Measurements from ENCODE around the gene EXOC7. TPM values are rescaled to one million over a fixed set of nuclear protein-coding genes. Genes with fewer than 3 reads are reported as not detected.

Gene EXOC7
- total RNA-seq, 2 experiments from 2014 or later: 63.3 to 66.0 TPM

DNA sequence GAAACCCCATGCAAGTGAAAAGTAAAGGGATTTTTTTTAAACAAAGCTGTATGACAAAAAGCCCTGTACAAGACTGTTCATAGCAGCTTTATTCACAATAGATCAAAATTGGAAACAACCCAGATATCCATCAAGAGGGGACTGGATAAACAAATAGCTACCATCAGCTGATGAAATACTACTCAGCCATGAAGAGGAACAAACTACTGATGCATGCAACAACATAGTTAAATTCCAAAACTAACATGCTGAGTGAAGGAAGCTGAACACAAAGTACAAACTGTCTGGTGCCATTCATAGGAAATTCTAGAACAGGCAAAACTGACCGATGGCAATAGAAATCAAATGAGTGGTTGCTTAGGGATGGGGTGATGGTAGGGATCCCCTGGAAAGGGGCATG is 22.3 kb upstream of the EXOC7 start:
- H3K36me3 Mint-ChIP-seq: no peaks in the 10 kb centered on the region
- ChIA-PET POLR2A (interaction anchor here (1.1 to 1.5 kb wide), 3 partner anchors 53 to 150 kb away, joined by 3 to 7 read pairs (median 3); no protein-coding TSS in a partner anchor), CTCF (interaction anchor here (0.6 to 19.6 kb wide), 11 partner anchors 10 to 173 kb away, joined by 3 to 337 read pairs (median 4); no protein-coding TSS in a partner anchor)
- no peak overlapping the region for H3K4me3 Mint-ChIP-seq
- peaks cover 12% of the 10 kb centered on the region for H3K4me1 Mint-ChIP-seq (ENCODE audit: low read depth)
- no peak for DNase-seq
- intact Hi-C loops (cut with micrococcal nuclease): no loop called here
- H3K9me3 Mint-ChIP-seq: no peaks in the 10 kb centered on the region
- H3K27ac Mint-ChIP-seq: no peak overlapping the region
- no peaks in the 10 kb centered on the region for H3K27me3 Mint-ChIP-seq

DNA sequence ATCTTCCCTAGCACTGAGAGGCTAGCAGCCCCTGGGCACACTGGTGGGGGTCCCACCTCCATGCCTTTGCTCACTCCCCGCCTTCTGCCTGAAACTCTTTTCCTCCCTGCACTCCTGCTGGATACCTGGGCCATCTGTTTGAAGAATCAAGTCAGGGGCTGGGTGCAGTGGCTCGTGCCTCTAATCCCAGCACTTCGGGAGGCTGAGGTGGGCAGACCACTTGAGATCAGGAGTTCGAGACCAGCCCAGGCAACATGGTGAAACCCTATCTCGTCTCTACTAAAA is 21.7 kb upstream of the EXOC7 start:
- H3K27ac Mint-ChIP-seq: no peak overlapping the region
- DNase-seq: no peak
- intact Hi-C loops (cut with micrococcal nuclease): no loop called here
- ChIA-PET CTCF (interaction anchor here (0.6 to 19.6 kb wide), 8 partner anchors 9 to 174 kb away, joined by 3 to 337 read pairs (median 6); no protein-coding TSS in a partner anchor), POLR2A (interaction anchor here (1.2 kb wide), 1 partner anchor 54 kb away, joined by 3 read pairs; no protein-coding TSS in a partner anchor)
- no peaks in the 10 kb centered on the region for H3K27me3 Mint-ChIP-seq
- H3K36me3 Mint-ChIP-seq: no peaks in the 10 kb centered on the region
- no peaks in the 10 kb centered on the region for H3K9me3 Mint-ChIP-seq
- no peak overlapping the region for H3K4me3 Mint-ChIP-seq
- peaks cover 12% of the 10 kb centered on the region for H3K4me1 Mint-ChIP-seq (ENCODE audit: low read depth)

GRCh38 chr17:76124582-76125390 is 21.2 kb upstream of the EXOC7 start:
- peak; percentile 29 for DNase-seq
- Mint-ChIP-seq H3K27ac (peak overlapping the region; percentile 33), H3K27me3 (no peaks in the 10 kb centered on the region), H3K4me1 (ENCODE audit: low read depth) (peaks cover 12% of the 10 kb centered on the region), H3K4me3 (no peak overlapping the region), H3K9me3 (no peaks in the 10 kb centered on the region), H3K36me3 (no peaks in the 10 kb centered on the region)
- ChIA-PET POLR2A (interaction anchor here (1.2 kb wide), 1 partner anchor 54 kb away, joined by 3 read pairs; no protein-coding TSS in a partner anchor), CTCF (interaction anchor here (0.6 to 19.6 kb wide), 12 partner anchors 9 to 273 kb away, joined by 3 to 337 read pairs (median 4); partner anchors contain the start of gene FOXJ1)
- intact Hi-C loops (cut with micrococcal nuclease): no loop called here

DNA sequence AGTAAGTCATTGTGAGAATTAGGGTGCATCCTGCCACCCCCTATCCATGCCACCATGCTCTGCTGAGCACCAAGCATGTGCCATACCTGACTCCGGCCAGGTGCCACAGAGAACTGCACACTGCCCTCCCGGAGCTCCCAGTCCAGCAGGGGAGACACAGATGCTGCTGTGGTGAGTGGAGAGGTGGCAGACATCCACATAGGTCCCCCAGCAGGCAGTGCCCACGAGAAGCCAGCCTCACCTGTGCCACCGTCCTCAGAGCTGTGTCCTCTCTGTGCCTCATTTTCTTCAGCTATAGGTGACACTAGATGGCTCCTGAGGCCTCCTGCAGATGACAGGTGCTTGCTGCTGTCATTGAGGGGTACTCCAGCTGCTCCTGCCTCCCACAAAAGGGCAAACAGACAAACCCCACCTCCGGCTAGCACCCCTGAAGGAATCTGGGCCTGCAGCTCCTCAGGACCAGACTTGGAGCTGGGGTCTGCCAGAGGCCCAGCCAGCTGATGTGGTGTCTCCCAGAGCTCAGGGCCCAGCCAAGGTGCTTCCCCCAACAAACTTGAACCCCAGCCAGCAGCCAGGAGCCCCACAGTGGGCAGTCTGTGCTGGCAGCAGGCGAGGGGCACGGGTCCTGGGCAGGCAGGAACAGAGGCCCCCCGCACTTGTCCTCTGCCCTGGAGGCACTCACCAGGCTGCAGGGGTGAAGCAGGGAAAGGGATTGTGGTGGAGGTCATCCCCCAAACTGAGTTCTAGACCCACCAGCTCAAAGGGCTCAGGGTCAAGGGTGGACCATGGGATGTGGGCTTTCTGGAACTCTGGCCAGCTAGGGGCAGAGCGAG is 20.4 kb upstream of the EXOC7 start:
- intact Hi-C loops (cut with micrococcal nuclease): no loop called here
- Mint-ChIP-seq H3K9me3 (no peaks in the 10 kb centered on the region), H3K4me1 (ENCODE audit: low read depth) (peaks cover 12% of the 10 kb centered on the region), H3K36me3 (no peaks in the 10 kb centered on the region), H3K27me3 (no peaks in the 10 kb centered on the region), H3K4me3 (no peak overlapping the region), H3K27ac (peak overlapping the region; percentile 45)
- ChIA-PET CTCF (interaction anchor here (0.7 to 19.6 kb wide), 11 partner anchors 17 to 274 kb away, joined by 3 to 337 read pairs (median 4); partner anchors contain the start of gene FOXJ1), POLR2A (no interaction called here)
- DNase-seq: no peak

DNA sequence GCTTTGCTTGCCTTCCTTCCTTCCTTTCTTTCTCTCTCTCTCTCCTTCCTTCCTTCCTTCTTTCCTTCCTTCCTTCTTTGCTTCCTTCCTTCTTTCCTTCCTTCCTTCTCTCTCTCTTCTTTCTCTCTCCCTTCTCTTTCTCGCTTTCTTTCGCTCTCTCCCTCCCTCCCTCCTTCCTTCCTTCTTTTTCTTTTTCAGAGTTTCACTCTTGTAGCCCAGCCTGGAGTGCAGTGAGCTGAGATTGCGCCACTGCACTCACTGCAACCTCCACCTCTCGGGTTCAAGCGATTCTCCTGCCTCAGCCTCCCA is 19.6 kb upstream of the EXOC7 start:
- POLR2A ChIA-PET: interaction anchor here (0.8 kb wide), 1 partner anchor 150 kb away, joined by 3 read pairs; no protein-coding TSS in a partner anchor
- DNase-seq: no peak
- no peak overlapping the region for H3K27ac Mint-ChIP-seq
- no peak overlapping the region for H3K4me3 Mint-ChIP-seq
- H3K27me3 Mint-ChIP-seq: no peaks in the 10 kb centered on the region
- intact Hi-C loops (cut with micrococcal nuclease): no loop called here
- CTCF ChIA-PET: interaction anchor here (0.7 to 19.6 kb wide), 8 partner anchors 18 to 157 kb away, joined by 3 to 337 read pairs (median 6); partner anchors contain the start of gene FOXJ1
- H3K4me1 Mint-ChIP-seq (ENCODE audit: low read depth): peaks cover 12% of the 10 kb centered on the region
- H3K36me3 Mint-ChIP-seq: no peaks in the 10 kb centered on the region
- no peaks in the 10 kb centered on the region for H3K9me3 Mint-ChIP-seq

- POLR2A ChIA-PET: interaction anchor here (0.8 to 2.4 kb wide), 5 partner anchors 143 to 157 kb away, joined by 3 to 14 read pairs (median 4); partner anchors contain the start of gene UBALD2
- H3K27me3 Mint-ChIP-seq: no peaks in the 10 kb centered on the region
- intact Hi-C loops (cut with micrococcal nuclease): no loop called here
- CTCF ChIA-PET: interaction anchor here (0.5 to 19.6 kb wide), 14 partner anchors 53 to 209 kb away, joined by 3 to 337 read pairs (median 7); no protein-coding TSS in a partner anchor
- H3K27ac Mint-ChIP-seq: no peak overlapping the region
- peaks cover 12% of the 10 kb centered on the region for H3K4me1 Mint-ChIP-seq (ENCODE audit: low read depth)
- no peaks in the 10 kb centered on the region for H3K9me3 Mint-ChIP-seq
- H3K36me3 Mint-ChIP-seq: no peaks in the 10 kb centered on the region
- DNase-seq: no peak
- H3K4me3 Mint-ChIP-seq: no peak overlapping the region
Observed at GRCh38 chr17:76122431-76123190, 19.0 kb upstream of the EXOC7 start.

DNA sequence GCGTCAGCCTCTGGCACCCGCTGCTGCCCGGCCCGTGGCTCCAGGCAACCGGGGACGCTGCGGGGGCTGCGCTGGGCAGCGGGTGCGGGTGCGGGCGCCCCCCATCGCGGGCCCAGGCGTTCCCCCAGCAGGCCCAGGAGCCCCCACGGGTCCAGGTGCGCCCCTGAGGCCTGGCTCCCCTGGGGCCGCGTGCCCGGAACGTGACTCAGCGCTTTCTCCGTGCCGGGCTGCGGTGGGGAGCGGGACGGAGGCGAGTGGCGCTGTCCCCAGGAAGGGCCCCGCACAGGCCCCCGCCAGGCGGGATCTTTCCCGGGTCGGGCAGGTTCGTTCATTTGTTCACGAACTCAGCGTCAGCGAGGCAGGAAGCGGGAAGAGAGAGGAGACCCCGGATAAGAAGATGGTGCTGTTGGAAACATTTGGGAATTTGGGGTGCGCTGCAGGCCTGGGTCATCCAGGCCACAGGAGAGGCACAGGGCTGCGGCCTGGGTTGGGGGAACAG is 18.4 kb upstream of the EXOC7 start:
- peak; percentile 35 for DNase-seq
- ChIA-PET POLR2A (interaction anchor here (0.6 to 2.4 kb wide), 8 partner anchors 58 to 245 kb away, joined by 3 to 14 read pairs (median 4); partner anchors contain the start of gene UBALD2), CTCF (interaction anchor here (0.5 to 19.6 kb wide), 30 partner anchors 11 to 276 kb away, joined by 3 to 337 read pairs (median 5); partner anchors contain the start of gene EXOC7)
- H3K36me3 Mint-ChIP-seq: no peaks in the 10 kb centered on the region
- no peaks in the 10 kb centered on the region for H3K27me3 Mint-ChIP-seq
- intact Hi-C loops (cut with micrococcal nuclease): loop anchor here (1.0 kb wide), 2 partner anchors 60 to 157 kb away; no protein-coding TSS in a partner anchor
- peaks cover 9% of the 10 kb centered on the region for H3K4me1 Mint-ChIP-seq (ENCODE audit: low read depth)
- no peak overlapping the region for H3K27ac Mint-ChIP-seq
- no peaks in the 10 kb centered on the region for H3K9me3 Mint-ChIP-seq
- H3K4me3 Mint-ChIP-seq: no peak overlapping the region

DNA sequence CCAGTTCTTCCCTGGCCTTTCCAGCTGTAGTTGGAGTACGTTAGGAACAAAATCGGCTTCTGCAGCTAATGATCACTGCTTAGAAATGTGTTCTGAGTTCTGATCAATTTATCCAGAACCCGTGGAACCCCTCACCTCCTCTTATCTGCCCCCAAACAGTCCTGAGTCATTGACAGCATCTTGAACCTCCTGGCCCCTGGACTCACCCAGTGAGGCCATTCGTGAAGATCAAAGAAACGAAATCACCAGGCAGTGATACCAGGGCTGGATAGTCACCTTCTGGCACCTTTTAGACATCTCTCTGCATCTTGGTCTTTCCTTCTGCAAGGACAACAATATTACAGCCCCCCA is 17.0 kb upstream of the EXOC7 start:
- intact Hi-C loops (cut with micrococcal nuclease): loop anchor here (1.0 kb wide), 2 partner anchors 62 to 159 kb away; no protein-coding TSS in a partner anchor
- CTCF ChIA-PET: interaction anchor here (0.6 to 19.6 kb wide), 24 partner anchors 9 to 277 kb away, joined by 3 to 337 read pairs (median 5); partner anchors contain the start of gene EXOC7
- peaks cover 4% of the 10 kb centered on the region for H3K4me1 Mint-ChIP-seq (ENCODE audit: low read depth)
- H3K4me3 Mint-ChIP-seq: no peak overlapping the region
- H3K27me3 Mint-ChIP-seq: no peaks in the 10 kb centered on the region
- POLR2A ChIA-PET: interaction anchor here (0.9 to 2.4 kb wide), 7 partner anchors 59 to 264 kb away, joined by 3 to 14 read pairs (median 4); partner anchors contain the start of genes SPHK1 and UBALD2
- no peaks in the 10 kb centered on the region for H3K9me3 Mint-ChIP-seq
- no peak overlapping the region for H3K27ac Mint-ChIP-seq
- H3K36me3 Mint-ChIP-seq: no peaks in the 10 kb centered on the region
- DNase-seq: no peak

DNA sequence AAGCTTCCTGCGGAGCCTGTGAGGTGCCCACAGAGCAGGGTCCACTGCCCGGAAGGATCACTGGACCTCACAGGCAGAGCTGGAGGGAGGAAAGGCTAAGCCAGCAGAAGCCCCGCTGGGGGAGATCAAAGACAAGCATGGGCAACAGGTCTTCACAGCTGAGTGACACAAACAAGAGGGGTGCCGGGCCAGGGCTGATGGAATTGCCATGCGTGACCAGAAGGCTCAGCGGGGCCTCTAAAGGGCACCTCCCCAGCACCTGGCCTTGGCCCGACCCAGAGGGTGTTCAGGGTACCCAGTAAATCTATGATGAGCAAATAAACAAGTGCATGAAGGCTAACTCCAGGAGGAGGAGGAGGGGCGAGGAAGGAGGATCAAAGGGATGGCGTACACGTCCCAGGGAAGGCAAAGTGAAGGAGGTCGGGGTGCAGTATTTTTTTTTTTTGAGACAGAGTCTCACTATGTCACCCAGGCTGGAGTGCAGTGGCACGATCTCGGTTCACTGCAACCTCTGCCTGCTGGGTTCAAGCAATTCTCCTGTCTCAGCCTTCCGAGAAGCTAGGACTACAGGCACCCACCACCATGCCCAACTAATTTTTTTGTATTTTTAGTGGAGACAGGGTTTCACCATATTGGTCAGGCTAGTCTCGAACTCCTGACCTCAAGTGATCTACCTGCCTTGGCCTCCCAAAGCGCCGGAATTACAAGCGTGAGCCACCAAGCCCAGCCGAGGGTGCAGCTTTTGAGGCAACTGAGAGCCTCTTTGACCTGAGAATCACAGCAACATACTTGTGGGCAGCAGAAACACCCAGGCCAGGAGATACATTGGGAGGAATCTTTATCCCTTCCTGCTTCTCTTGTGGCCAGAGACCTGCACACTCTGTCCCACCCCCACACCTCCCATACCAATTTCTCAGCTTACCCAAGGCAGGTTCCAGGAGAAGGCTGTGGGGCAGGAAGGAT is 16.1 kb upstream of the EXOC7 start:
- Mint-ChIP-seq H3K27me3 (no peaks in the 10 kb centered on the region), H3K9me3 (no peaks in the 10 kb centered on the region), H3K36me3 (no peaks in the 10 kb centered on the region), H3K4me3 (no peak overlapping the region), H3K27ac (no peak overlapping the region), H3K4me1 (ENCODE audit: low read depth) (peaks cover 4% of the 10 kb centered on the region)
- DNase-seq: no peak
- intact Hi-C loops (cut with micrococcal nuclease): no loop called here
- CTCF ChIA-PET: interaction anchor here (0.6 to 19.6 kb wide), 14 partner anchors 26 to 179 kb away, joined by 3 to 337 read pairs (median 6); no protein-coding TSS in a partner anchor
- POLR2A ChIA-PET: interaction anchor here (1.2 to 2.4 kb wide), 4 partner anchors 146 to 160 kb away, joined by 3 to 9 read pairs (median 5); partner anchors contain the start of gene UBALD2

GRCh38 chr17:76115138-76115754 is 11.7 kb upstream of the EXOC7 start:
- no peak for DNase-seq
- no peaks in the 10 kb centered on the region for H3K36me3 Mint-ChIP-seq
- H3K4me1 Mint-ChIP-seq (ENCODE audit: low read depth): no peaks in the 10 kb centered on the region
- CTCF ChIA-PET: interaction anchor here (0.6 to 19.6 kb wide), 8 partner anchors 10 to 283 kb away, joined by 3 to 337 read pairs (median 4); partner anchors contain the start of gene FOXJ1
- intact Hi-C loops (cut with micrococcal nuclease): no loop called here
- H3K27ac Mint-ChIP-seq: no peak overlapping the region
- no peaks in the 10 kb centered on the region for H3K27me3 Mint-ChIP-seq
- no peaks in the 10 kb centered on the region for H3K9me3 Mint-ChIP-seq
- no peak overlapping the region for H3K4me3 Mint-ChIP-seq
- POLR2A ChIA-PET: interaction anchor here (1.0 to 1.6 kb wide), 3 partner anchors 65 to 150 kb away, joined by 3 read pairs; partner anchors contain the start of gene UBALD2

All from activated CD4-positive, alpha-beta memory T cell treated with anti-CD3 and anti-CD28 coated beads for 36 hours (primary cell).